Astrocyte (in vitro differentiated cells and primary cell): ENCODE measurements around the gene CAMK1D.

Experiments used
- CTCF ChIP-seq: IDR thresholded peaks from 2 replicates; pipeline ENCODE4 v1.5.1; 2011; ENCODE audit warnings: low read depth, mild to moderate bottlenecking, inconsistent platforms, low read length, moderate library complexity; ENCODE audit not compliant: insufficient read depth
- EZH2 ChIP-seq: IDR thresholded peaks from 2 replicates; pipeline ENCODE4 v1.6.1; 2012; ENCODE audit warnings: mild to moderate bottlenecking, low read length, inconsistent platforms; ENCODE audit not compliant: insufficient read depth

DNA sequence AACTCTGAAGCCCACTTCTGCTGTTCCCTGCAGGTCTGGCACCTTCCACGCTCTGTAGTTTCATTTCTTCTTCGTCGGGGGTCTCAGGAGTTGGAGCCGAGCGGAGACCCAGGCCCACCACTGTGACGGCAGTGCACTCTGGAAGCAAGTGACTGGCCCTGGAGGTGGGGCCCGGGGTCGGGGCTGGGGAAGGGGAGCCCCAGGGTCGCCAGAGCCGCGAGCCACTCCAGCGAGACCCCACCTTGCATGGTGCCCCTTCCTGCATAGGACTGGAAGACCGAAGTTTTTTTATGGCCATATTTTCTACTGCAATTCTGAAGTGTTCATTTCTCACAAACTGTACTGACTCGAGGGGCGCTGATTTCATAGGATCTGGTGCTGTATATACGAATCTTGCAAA lies 479.4 kb downstream of the CAMK1D start:
- no peak for TF ChIP-seq CTCF
- TF ChIP-seq EZH2, result no peak
